ENCODE results near the gene TGM1. TPM values are rescaled to one million over a fixed set of nuclear protein-coding genes. Genes with fewer than 3 reads are reported as not detected.

Gene TGM1
- polyA plus RNA-seq, 2 of the 4 experiments (the other 2 are of a cell fraction): 0.61 to 1.3 TPM

DNA sequence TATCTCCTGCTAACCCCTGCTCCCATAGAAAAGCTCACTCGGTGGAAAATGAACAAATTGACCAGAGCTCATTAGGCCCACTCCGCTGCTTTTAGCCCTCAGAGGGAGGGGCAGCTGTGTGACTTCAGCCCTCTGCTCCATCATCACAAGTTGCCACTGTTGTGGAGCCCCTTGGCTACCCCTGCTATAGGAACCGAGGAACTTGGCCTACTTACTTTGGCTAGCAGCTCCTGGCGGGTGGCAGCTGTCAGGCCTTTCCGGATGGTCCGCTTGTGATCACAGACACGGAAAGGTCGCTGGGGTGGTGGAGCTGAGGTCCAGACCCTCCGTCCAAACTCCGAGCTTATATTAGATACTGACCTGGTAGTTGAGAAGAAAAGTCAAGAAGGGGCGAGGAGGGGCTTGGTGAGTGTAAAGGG lies 44.2 kb upstream of the TGM1 start:
- FAIRE-seq (no peak), DNase-seq (ENCODE audit: low read depth in 1 of 2, low spot score in 1 of 2) (no peak), ATAC-seq (no peak)
- ChIA-PET POLR2A (interaction anchor here (1.6 to 3.4 kb wide), 2 partner anchors 36 to 65 kb away, joined by 13 to 23 read pairs; partner anchors contain the start of genes RABGGTA and TINF2), CTCF (interaction anchor here (1.0 to 46.6 kb wide), 19 partner anchors 9 to 777 kb away, joined by 3 to 1142 read pairs (median 6); partner anchors contain the start of genes ADCY4, CBLN3, DHRS1 and EMC9)
- peak overlapping the region; percentile 43 to 75; a peak in 3 of 6 replicates for H3K27ac ChIP-seq
- TF ChIP-seq, protein P1, sequence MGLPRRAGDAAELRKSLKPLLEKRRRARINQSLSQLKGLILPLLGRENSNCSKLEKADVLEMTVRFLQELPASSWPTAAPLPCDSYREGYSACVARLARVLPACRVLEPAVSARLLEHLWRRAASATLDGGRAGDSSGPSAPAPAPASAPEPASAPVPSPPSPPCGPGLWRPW (IDR thresholded peaks at IDR 0.05): no peak
- TF ChIP-seq NPAS2 (CRISPR knock-in tag; IDR thresholded peaks at IDR 0.05; ENCODE audit: borderline replicate concordance) (no peak), POLR2AphosphoS2 (conservative IDR thresholded peaks at IDR 0.05; ENCODE audit: low read length) (no peak), HEYL (CRISPR knock-in tag; IDR thresholded peaks at IDR 0.05) (no peak), PHF8 (IDR thresholded peaks at IDR 0.05; ENCODE audit: borderline replicate concordance, low read depth) (no peak), RFX5 (IDR thresholded peaks at IDR 0.05) (no peak)
- peak overlapping the region; percentile 55 for H3K4me2 ChIP-seq
- H3K9me3 ChIP-seq: no peaks in the 10 kb centered on the region
- WGBS (ENCODE audit: missing lambda C conversion rate): 92% methylated on average over 10 of the region's 11 CpGs
- no peak overlapping the region for H3K4me3 ChIP-seq
- H3K4me1 ChIP-seq: peaks cover 16% of the 10 kb centered on the region

- Histone ChIP-seq H3K9me3 (no peaks in the 10 kb centered on the region), H3K4me1 (peaks cover 25% of the 10 kb centered on the region), H3K4me2 (no peak overlapping the region), H3K4me3 (no peak overlapping the region), H3K27ac (no peak overlapping the region)
- no peak for FAIRE-seq
- no peak for DNase-seq (ENCODE audit: low read depth in 1 of 2, low spot score in 1 of 2)
- 96% methylated on average over 11 of the region's 11 CpGs for WGBS (ENCODE audit: missing lambda C conversion rate)
- POLR2A ChIA-PET: no interaction called here
- no peak for ATAC-seq
- TF ChIP-seq ZSCAN20 (CRISPR knock-in tag; IDR thresholded peaks at IDR 0.05) (no peak), CEBPB (IDR thresholded peaks at IDR 0.05) (no peak), EP300 (IDR thresholded peaks at IDR 0.05) (no peak), MAX (IDR thresholded peaks at IDR 0.05) (no peak), POLR2AphosphoS2 (conservative IDR thresholded peaks at IDR 0.05; ENCODE audit: low read length) (no peak), HDAC2 (IDR thresholded peaks at IDR 0.05) (no peak), ZNF302 (CRISPR knock-in tag; IDR thresholded peaks at IDR 0.05) (no peak), MYC (IDR thresholded peaks at IDR 0.05; ENCODE audit: borderline replicate concordance, low read length) (no peak), BCL3 (IDR thresholded peaks at IDR 0.05) (no peak), SMC3 (IDR thresholded peaks at IDR 0.05) (no peak), CBX8 (IDR thresholded peaks at IDR 0.05) (no peak), NPAS2 (CRISPR knock-in tag; IDR thresholded peaks at IDR 0.05; ENCODE audit: borderline replicate concordance) (no peak), HMGXB4 (CRISPR knock-in tag; IDR thresholded peaks at IDR 0.05; ENCODE audit: borderline replicate concordance) (no peak), FOSL2 (IDR thresholded peaks at IDR 0.05) (no peak), FOSL2 (CRISPR knock-in tag; IDR thresholded peaks at IDR 0.05) (no peak), HOXA7 (CRISPR knock-in tag; IDR thresholded peaks at IDR 0.05) (no peak), BHLHE40 (IDR thresholded peaks at IDR 0.05; ENCODE audit: low read depth, low read length) (no peak)
- TF ChIP-seq, protein P2, sequence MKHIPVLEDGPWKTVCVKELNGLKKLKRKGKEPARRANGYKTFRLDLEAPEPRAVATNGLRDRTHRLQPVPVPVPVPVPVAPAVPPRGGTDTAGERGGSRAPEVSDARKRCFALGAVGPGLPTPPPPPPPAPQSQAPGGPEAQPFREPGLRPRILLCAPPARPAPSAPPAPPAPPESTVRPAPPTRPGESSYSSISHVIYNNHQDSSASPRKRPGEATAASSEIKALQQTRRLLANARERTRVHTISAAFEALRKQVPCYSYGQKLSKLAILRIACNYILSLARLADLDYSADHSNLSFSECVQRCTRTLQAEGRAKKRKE (CRISPR knock-in tag; IDR thresholded peaks at IDR 0.05; ENCODE audit: low read depth): no peak
- CTCF ChIA-PET: interaction anchor here (1.2 to 46.6 kb wide), 5 partner anchors 8 to 126 kb away, joined by 3 to 1142 read pairs (median 469); partner anchors contain the start of genes CBLN3, KHNYN, LTB4R and RABGGTA
Observed at GRCh38 chr14:24304019-24304387, 41.0 kb upstream of the TGM1 start.
